K562 (cell line): ENCODE data around the gene SMIM13. TPM values are rescaled to one million over a fixed set of nuclear protein-coding genes. Genes with fewer than 3 reads are reported as not detected.

Experiments used
- ATAC-seq: fragments of 200-7000 bp; cut with Tn5 transposase; 3 replicates; pipeline ENCODE4 v1.9.1; 2020; ENCODE audit warnings: moderate library complexity
- BruUV-seq: library from RNA; stranded (reverse); fragments of 400-500 nt; replicated peaks from 2 replicates; lab custom pipeline; 2021; lab: Mats Ljungman, UMichigan
- CTCF ChIA-PET: fragments of 300-600 bp; formaldehyde crosslinking; extraction: SDS; loops from one replicate; lab custom pipeline; 2021; ENCODE audit warnings: low intra/inter-chr PET ratio; lab: Yijun Ruan, JAX
- POLR2A ChIA-PET: fragments of 300-600, 350-650 bp; sonication (Branson Sonifier 250); formaldehyde crosslinking; extraction: SDS; loops from one replicate; lab custom pipeline; 2021; ENCODE audit warnings: antibody characterized with exemption, inconsistent platforms; lab: Yijun Ruan, JAX
- DNase-seq, 4 experiments: peaks; one replicate each; pipeline versions ENCODE4 v3.0.0 to v3.0.0-alpha.2; 2011 to 2018; ENCODE audit warnings: low spot score in 3 of 4, mixed read lengths in 3 of 4; ENCODE audit errors: extremely low read depth in 1 of 4
- FAIRE-seq: peaks from 2 replicates; lab custom pipeline; 2011; peaks lifted over from hg19 to GRCh38; lab: Jason Lieb, UNC
- H2AFZ ChIP-seq: 2 replicates; pipeline ENCODE4 v1.6.0; 2011; ENCODE audit warnings: low read depth, low read length, control low read depth, inconsistent platforms
- H3K27ac ChIP-seq: fragments of 200-600 bp; 3 replicates; pipeline ENCODE4 v1.8.0; 2011; ENCODE audit warnings: low read depth, mild to moderate bottlenecking, control low read depth, inconsistent platforms, low read length, moderate library complexity, mixed read lengths; ENCODE audit errors: extremely low read depth
- H3K27me3 ChIP-seq, 2 experiments: fragments of 300-600 bp in 1 of 2; 2 replicates in 1 of 2; 3 replicates in 1 of 2; pipeline versions ENCODE4 v1.6.0 to v1.8.0; 2011; ENCODE audit warnings: inconsistent platforms in 2 of 2, low read length in 2 of 2, mild to moderate bottlenecking in 1 of 2, mixed read lengths in 1 of 2, moderate library complexity in 1 of 2; ENCODE audit not compliant: control insufficient read depth in 2 of 2, insufficient read depth in 2 of 2
- H3K36me3 ChIP-seq: fragments of 300-600 bp; 3 replicates; pipeline ENCODE4 v1.8.0; 2011; ENCODE audit warnings: mild to moderate bottlenecking, low read length, inconsistent platforms; ENCODE audit not compliant: control insufficient read depth, insufficient read depth
- H3K4me1 ChIP-seq, 2 experiments: fragments of 200-600 bp in 1 of 2; replicated peaks in 1 of 2; 2 replicates in 1 of 2; 3 replicates in 1 of 2; pipeline versions ENCODE4 v1.5.1 to v1.8.0; 2011; ENCODE audit warnings: inconsistent platforms in 2 of 2, low read length in 2 of 2, mild to moderate bottlenecking in 1 of 2, mixed read lengths in 1 of 2, moderate library complexity in 1 of 2; ENCODE audit not compliant: control insufficient read depth in 2 of 2, insufficient read depth in 2 of 2
- H3K4me2 ChIP-seq: 2 replicates; pipeline ENCODE4 v1.6.1; 2011; ENCODE audit warnings: low read length, control low read depth, inconsistent platforms, mixed read lengths; ENCODE audit not compliant: insufficient read depth
- H3K4me3 ChIP-seq: fragments of 200-600 bp; sonication (generic), shearing (Covaris generic); 2 replicates; pipeline ENCODE4 v1.5.1; 2016; ENCODE audit warnings: control low read depth, inconsistent platforms
- H3K79me2 ChIP-seq: fragments of 200-600 bp; 3 replicates; pipeline ENCODE4 v1.8.0; 2011; ENCODE audit warnings: low read length, inconsistent platforms; ENCODE audit not compliant: control insufficient read depth, insufficient read depth
- H3K9ac ChIP-seq, 2 experiments: 2 replicates each; pipeline versions ENCODE4 v1.6.0 to v1.6.1; 2011; ENCODE audit warnings: low read depth in 2 of 2, low read length in 2 of 2, control low read depth in 1 of 2, inconsistent platforms in 1 of 2, mild to moderate bottlenecking in 1 of 2, mixed read lengths in 1 of 2; ENCODE audit not compliant: insufficient read depth in 1 of 2
- H3K9me1 ChIP-seq: one replicate; pipeline ENCODE4 v1.6.0; 2011; ENCODE audit warnings: inconsistent platforms, mild to moderate bottlenecking, low read length, moderate library complexity; ENCODE audit not compliant: control insufficient read depth, insufficient read depth
- H3K9me3 ChIP-seq: replicated peaks from 2 replicates; pipeline ENCODE4 v1.5.1; 2011; ENCODE audit warnings: low read depth, low read length, inconsistent platforms; ENCODE audit not compliant: control insufficient read depth, insufficient read depth
- H4K20me1 ChIP-seq: replicated peaks from 2 replicates; pipeline ENCODE4 v1.6.1; 2011; ENCODE audit warnings: low read length, inconsistent platforms, mixed read lengths; ENCODE audit not compliant: control insufficient read depth, insufficient read depth
- ARID3A ChIP-seq: IDR thresholded peaks from 2 replicates; pipeline ENCODE4 v1.6.1; 2012; ENCODE audit warnings: low read depth, low read length, improper control_type of control experiment, borderline replicate concordance
- ATF3 ChIP-seq, 2 experiments: fragments of 450-650 bp in 1 of 2; sonication (generic) in 1 of 2; formaldehyde crosslinking in 1 of 2; IDR thresholded peaks in 1 of 2; conservative IDR thresholded peaks in 1 of 2; 2 replicates each; pipeline versions ENCODE4 v1.6.1 to v1.8.1; 2016 to 2023; ENCODE audit warnings: mild to moderate bottlenecking in 2 of 2, moderate library complexity in 2 of 2, inconsistent platforms in 1 of 2, missing genetic modification reagents in 1 of 2
- FOXK1 ChIP-seq: sonication (generic); formaldehyde crosslinking; IDR thresholded peaks from 2 replicates; pipeline ENCODE4 v1.8.0; 2022; ENCODE audit warnings: missing genetic modification reagents, mild to moderate bottlenecking, borderline replicate concordance
- KDM1A ChIP-seq, 2 experiments: fragments of 450-650 bp; IDR thresholded peaks; 2 replicates each; pipeline ENCODE4 v1.6.1; 2016; ENCODE audit warnings: mild to moderate bottlenecking in 2 of 2
- MIER1 ChIP-seq: fragments of 450-650 bp; IDR thresholded peaks from 2 replicates; pipeline ENCODE4 v1.6.1; 2016; ENCODE audit warnings: antibody characterized with exemption, mild to moderate bottlenecking, low read depth
- PHF21A ChIP-seq: fragments of 450-650 bp; IDR thresholded peaks from 2 replicates; pipeline ENCODE4 v1.6.1; 2017; ENCODE audit warnings: low read depth, borderline replicate concordance
- PURB ChIP-seq: sonication (generic); formaldehyde crosslinking; IDR thresholded peaks from 2 replicates; pipeline ENCODE4 v1.9.0; 2021; ENCODE audit warnings: low read depth, mild to moderate bottlenecking, missing genetic modification reagents
- SRSF7 ChIP-seq: fragments of 200-400 bp; formaldehyde crosslinking; optimal IDR thresholded peaks from 2 replicates; pipeline ENCODE3; 2017; ENCODE audit warnings: mild to moderate bottlenecking, low read depth, low read length
- ZBTB7A ChIP-seq: IDR thresholded peaks from 2 replicates; pipeline ENCODE4 v1.6.1; 2011; ENCODE audit warnings: low read depth, mild to moderate bottlenecking, low read length, moderate library complexity, borderline replicate concordance; ENCODE audit not compliant: control insufficient read depth
- ZNF316 ChIP-seq: fragments of 450-650 bp; IDR thresholded peaks from 2 replicates; pipeline ENCODE4 v1.6.1; 2016
- WGBS: fragments of 100-300 bp; shearing (Covaris generic); methylation state at CpG from one replicate; pipeline ENCODE4 v1.1.6; 2016; ENCODE audit warnings: low coverage, mixed read lengths; ENCODE audit not compliant: insufficient coverage; ENCODE audit errors: missing lambda C conversion rate; 5-methylcytosine and 5-hydroxymethylcytosine counted together
- in situ Hi-C: fragments of 300-500 bp; cut with MboI; formaldehyde crosslinking; loops from 4 replicates; pipeline ENCODE4 v1.15.0; 2018; ENCODE audit warnings: inconsistent platforms, mixed read lengths
- intact Hi-C: fragments of 100-400 bp; cut with micrococcal nuclease; formaldehyde crosslinking; loops from 2 replicates; pipeline ENCODE4 v1.14.2; 2022
- polyA plus RNA-seq, 8 experiments: library from polyadenylated mRNA; depleted of rRNA in 4 of 8; stranded (reverse) in 5 of 8; unstranded in 3 of 8; fragments of >200 nt; fragmentation: Nextera tagmentation in 2 of 8; fragmentation: Illumina TruSeq in 1 of 8; extraction: Ambion mirVana in 2 of 8; extraction: Trizol in 1 of 8; gene quantifications; 2 replicates each; pipeline versions ENCODE4 v1.2.1 to v1.2.3, GENCODE V29; 2011 to 2014; ENCODE audit warnings: inconsistent platforms in 1 of 8, missing spikeins in 1 of 8
- total RNA-seq, 7 experiments: library from RNA; depleted of rRNA in 6 of 7; stranded (reverse); fragments of >200 nt in 6 of 7; fragmentation: Illumina TruSeq in 2 of 7; extraction: Trizol in 2 of 7; gene quantifications; 2 replicates each; pipeline versions ENCODE4 v1.2.1 to v1.2.3, GENCODE V29; 2011 to 2021; ENCODE audit warnings: low replicate concordance in 1 of 7
- TF ChIP-seq, protein P1 (sequence below): fragments of 450-650 bp; IDR thresholded peaks from 2 replicates; pipeline ENCODE4 v1.6.1; 2016; ENCODE audit warnings: missing biosample characterization, missing genetic modification characterization
- TF ChIP-seq, protein P2 (sequence below), 2 experiments: IDR thresholded peaks; 2 replicates each; pipeline ENCODE4 v1.6.1; 2011; ENCODE audit warnings: borderline replicate concordance in 1 of 2, control low read depth in 1 of 2, low read depth in 1 of 2, low read length in 1 of 2, mild to moderate bottlenecking in 1 of 2, mixed read lengths in 1 of 2, moderate library complexity in 1 of 2; ENCODE audit not compliant: insufficient read depth in 1 of 2, insufficient read length in 1 of 2, poor library complexity in 1 of 2, severe bottlenecking in 1 of 2; ENCODE audit errors: extremely low read depth in 1 of 2

The SMIM13 gene
- total and polyA plus RNA-seq, 9 of the 15 experiments (the other 6 are each of a cell fraction or from before 2014, with no cell fraction given) = 5.5 to 24.8 (median 11.7) TPM

- no peak for FAIRE-seq
- CTCF ChIA-PET = interaction anchor here (0.7 kb wide), 1 partner anchor 333 kb away, joined by 3 read pairs; no protein-coding TSS in a partner anchor
- 0% methylated on average over 1 of the region's 1 CpG for WGBS
These were observed 57.9 kb downstream of the SMIM13 start for GRCh38 chr6:11151488-11151887.

More at GRCh38 chr6:11151488-11151887, 57.9 kb downstream of the SMIM13 start:
- Histone ChIP-seq H3K79me2 (no peaks in the 10 kb centered on the region), H3K9me3 (no peaks in the 10 kb centered on the region), H2AFZ (no peak overlapping the region), H4K20me1 (no peaks in the 10 kb centered on the region), H3K36me3 (no peaks in the 10 kb centered on the region), H3K9ac (no peak overlapping the region), H3K9me1 (no peaks in the 10 kb centered on the region), H3K4me1 (no peaks in the 10 kb centered on the region; a peak in 2 of 5 replicates), H3K27ac (no peak overlapping the region), H3K4me3 (no peak overlapping the region), H3K4me2 (no peak overlapping the region), H3K27me3 (peaks cover 0 to 15% of the 10 kb centered on the region in 2 experiments; a peak in 1 of 5 replicates)
- no peak for TF ChIP-seq FOXK1 (CRISPR knock-in tag)
- TF ChIP-seq KDM1A (IDR thresholded peaks at IDR 0.05) = no peak
- no peak for TF ChIP-seq SRSF7
- TF ChIP-seq ZNF316 = no peak
- TF ChIP-seq, protein P1, sequence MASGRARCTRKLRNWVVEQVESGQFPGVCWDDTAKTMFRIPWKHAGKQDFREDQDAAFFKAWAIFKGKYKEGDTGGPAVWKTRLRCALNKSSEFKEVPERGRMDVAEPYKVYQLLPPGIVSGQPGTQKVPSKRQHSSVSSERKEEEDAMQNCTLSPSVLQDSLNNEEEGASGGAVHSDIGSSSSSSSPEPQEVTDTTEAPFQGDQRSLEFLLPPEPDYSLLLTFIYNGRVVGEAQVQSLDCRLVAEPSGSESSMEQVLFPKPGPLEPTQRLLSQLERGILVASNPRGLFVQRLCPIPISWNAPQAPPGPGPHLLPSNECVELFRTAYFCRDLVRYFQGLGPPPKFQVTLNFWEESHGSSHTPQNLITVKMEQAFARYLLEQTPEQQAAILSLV (tag) = no peak
- no peak for TF ChIP-seq PHF21A
- no peak for TF ChIP-seq MIER1
- no peak for TF ChIP-seq ATF3 (IDR thresholded peaks at IDR 0.05)
- TF ChIP-seq ATF3 (CRISPR knock-in tag; conservative IDR thresholded peaks at IDR 0.05) = no peak
- no peak for TF ChIP-seq ARID3A
- TF ChIP-seq PURB (CRISPR knock-in tag) = no peak
- no peak for TF ChIP-seq ZBTB7A
- TF ChIP-seq, protein P2, sequence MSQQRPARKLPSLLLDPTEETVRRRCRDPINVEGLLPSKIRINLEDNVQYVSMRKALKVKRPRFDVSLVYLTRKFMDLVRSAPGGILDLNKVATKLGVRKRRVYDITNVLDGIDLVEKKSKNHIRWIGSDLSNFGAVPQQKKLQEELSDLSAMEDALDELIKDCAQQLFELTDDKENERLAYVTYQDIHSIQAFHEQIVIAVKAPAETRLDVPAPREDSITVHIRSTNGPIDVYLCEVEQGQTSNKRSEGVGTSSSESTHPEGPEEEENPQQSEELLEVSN (IDR thresholded peaks at IDR 0.05; ENCODE audit: borderline replicate concordance in 1 of 2, extremely low read depth in 1 of 2, insufficient read depth in 1 of 2, insufficient read length in 1 of 2, low read depth in 1 of 2, low read length in 1 of 2, poor library complexity in 1 of 2, severe bottlenecking in 1 of 2) = no peak
- DNase-seq (no peak), ATAC-seq (no peak)
- no TSS peak for BruUV-seq
- POLR2A ChIA-PET = interaction anchor here (0.6 kb wide), 1 partner anchor 24 kb away, joined by 3 read pairs; no protein-coding TSS in a partner anchor
- in situ Hi-C loops (no loop called here), intact Hi-C loops (no loop called here)
